Keratinocyte (primary cell): Measurements from ENCODE around the gene TRAPPC8.

Experiments used
- EZH2 ChIP-seq: IDR thresholded peaks from one replicate; pipeline ENCODE4 v1.6.1; 2012; ENCODE audit warnings: inconsistent platforms, mild to moderate bottlenecking, low read length, moderate library complexity
- TF ChIP-seq, protein P1 (sequence below), 3 experiments: IDR thresholded peaks in 1 of 3; conservative IDR thresholded peaks in 1 of 3; optimal IDR thresholded peaks in 1 of 3; 2 replicates in 2 of 3; 3 replicates in 1 of 3; pipeline versions ENCODE3 to v1.5.1; 2011; ENCODE audit warnings: low read length in 3 of 3, mild to moderate bottlenecking in 3 of 3, moderate library complexity in 2 of 3, control low read depth in 1 of 3, inconsistent platforms in 1 of 3; ENCODE audit not compliant: insufficient read depth in 2 of 3; ENCODE audit errors: extremely low read depth in 1 of 3

DNA sequence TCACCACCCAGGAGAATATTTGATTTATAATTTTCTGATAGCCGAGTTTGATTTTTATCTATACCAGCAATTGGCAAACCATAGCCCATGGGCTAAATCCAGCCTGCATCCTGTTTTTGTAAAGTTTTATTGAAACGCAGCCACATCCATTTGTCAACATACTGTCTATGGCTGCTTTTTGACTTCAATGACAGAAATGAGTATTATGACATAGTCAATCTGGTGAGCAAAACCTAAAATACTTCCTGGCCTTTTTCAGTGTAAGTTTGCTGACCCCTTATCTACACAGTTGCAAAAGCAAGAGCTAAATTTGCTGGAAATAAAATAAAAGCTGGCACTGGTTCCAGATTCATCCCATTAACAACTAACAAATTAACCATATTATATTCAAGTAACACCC, 102.4 kb downstream of the TRAPPC8 start:
- TF ChIP-seq, protein P1, sequence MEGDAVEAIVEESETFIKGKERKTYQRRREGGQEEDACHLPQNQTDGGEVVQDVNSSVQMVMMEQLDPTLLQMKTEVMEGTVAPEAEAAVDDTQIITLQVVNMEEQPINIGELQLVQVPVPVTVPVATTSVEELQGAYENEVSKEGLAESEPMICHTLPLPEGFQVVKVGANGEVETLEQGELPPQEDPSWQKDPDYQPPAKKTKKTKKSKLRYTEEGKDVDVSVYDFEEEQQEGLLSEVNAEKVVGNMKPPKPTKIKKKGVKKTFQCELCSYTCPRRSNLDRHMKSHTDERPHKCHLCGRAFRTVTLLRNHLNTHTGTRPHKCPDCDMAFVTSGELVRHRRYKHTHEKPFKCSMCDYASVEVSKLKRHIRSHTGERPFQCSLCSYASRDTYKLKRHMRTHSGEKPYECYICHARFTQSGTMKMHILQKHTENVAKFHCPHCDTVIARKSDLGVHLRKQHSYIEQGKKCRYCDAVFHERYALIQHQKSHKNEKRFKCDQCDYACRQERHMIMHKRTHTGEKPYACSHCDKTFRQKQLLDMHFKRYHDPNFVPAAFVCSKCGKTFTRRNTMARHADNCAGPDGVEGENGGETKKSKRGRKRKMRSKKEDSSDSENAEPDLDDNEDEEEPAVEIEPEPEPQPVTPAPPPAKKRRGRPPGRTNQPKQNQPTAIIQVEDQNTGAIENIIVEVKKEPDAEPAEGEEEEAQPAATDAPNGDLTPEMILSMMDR (optimal IDR thresholded peaks at IDR 0.05 in 1 of 3, IDR thresholded peaks at IDR 0.05 in 1 of 3, conservative IDR thresholded peaks at IDR 0.05 in 1 of 3; ENCODE audit: extremely low read depth in 1 of 3, insufficient read depth in 2 of 3, low read length in 3 of 3) = no peak
- no peak for TF ChIP-seq EZH2
